Suppressor macrophage treated with lipopolysaccharide for 4 hours (primary cell): ENCODE results near the gene NDUFS6.

ENCODE experiments used
- DNase-seq: peaks from one replicate; pipeline ENCODE4 v3.0.0-alpha.2; 2020

The NDUFS6 gene

DNA sequence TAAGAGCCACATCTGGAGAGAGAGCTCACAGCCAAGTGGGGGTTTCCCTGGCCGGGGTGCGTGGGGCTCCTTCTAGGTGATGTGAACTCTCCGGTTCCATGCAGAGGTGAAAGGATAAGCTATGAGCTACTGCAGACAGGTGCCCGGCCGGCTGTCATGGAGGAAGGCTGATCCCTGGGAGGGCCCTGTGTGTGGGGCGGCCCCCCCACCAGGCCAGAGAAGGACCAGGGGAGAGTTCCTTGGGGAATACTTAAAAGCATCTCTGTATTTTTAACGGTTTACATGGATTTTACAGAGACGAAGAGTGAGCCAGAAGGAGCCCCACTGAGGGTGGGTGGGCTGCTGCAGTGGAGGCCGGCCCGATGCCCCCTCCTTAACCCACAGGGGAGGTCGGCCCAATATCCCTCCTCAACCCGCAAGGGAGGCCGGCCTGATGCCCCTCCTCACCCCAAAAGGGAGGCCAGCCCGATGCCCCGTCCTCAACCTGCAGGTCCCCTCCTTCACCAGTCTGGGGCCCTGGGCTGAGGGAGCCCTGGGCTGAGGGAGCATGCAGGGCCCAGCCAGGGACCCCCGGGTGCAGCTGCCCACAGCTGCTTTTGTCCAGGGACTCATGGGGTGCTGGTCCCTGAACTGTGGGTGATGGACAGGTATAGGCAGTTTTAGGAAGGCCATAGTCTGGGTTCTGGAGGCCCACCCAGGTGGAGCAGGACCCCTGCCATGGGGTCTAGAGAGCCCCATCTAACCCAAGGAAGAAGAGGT, 33.5 kb upstream of the NDUFS6 start:
- no peak for DNase-seq

GRCh38 chr5:1768283-1769000, 32.8 kb upstream of the NDUFS6 start:
- no peak for DNase-seq

DNA sequence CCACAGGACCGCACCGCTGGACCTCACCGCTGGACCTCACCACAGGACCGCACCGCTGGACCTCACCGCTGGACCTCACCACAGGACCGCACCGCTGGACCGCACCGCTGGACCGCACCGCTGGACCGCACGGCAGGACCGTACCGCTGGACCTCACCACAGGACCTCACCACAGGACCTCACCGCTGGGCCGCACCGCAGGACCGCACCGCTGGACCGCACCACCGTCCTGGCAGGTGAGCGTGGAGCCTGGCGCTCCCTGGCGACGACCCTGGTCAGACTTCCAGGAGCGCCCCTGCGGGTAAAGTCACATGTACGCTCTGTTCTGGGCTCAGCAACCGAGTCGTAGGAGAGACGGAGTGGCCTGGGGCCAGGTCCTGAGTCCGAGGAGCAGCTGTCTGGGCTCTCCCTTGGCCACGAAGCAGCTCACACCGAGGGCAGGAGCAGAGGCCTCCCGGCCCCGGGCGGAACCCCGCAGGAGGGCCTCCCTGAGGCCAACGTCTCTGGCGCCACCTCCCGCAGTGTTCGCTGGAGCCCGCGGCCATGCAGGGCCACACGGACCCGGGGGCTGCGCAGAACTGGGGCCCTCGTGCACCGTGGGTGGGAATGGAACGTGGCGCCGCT, 32.1 kb upstream of the NDUFS6 start:
- DNase-seq = no peak

DNA sequence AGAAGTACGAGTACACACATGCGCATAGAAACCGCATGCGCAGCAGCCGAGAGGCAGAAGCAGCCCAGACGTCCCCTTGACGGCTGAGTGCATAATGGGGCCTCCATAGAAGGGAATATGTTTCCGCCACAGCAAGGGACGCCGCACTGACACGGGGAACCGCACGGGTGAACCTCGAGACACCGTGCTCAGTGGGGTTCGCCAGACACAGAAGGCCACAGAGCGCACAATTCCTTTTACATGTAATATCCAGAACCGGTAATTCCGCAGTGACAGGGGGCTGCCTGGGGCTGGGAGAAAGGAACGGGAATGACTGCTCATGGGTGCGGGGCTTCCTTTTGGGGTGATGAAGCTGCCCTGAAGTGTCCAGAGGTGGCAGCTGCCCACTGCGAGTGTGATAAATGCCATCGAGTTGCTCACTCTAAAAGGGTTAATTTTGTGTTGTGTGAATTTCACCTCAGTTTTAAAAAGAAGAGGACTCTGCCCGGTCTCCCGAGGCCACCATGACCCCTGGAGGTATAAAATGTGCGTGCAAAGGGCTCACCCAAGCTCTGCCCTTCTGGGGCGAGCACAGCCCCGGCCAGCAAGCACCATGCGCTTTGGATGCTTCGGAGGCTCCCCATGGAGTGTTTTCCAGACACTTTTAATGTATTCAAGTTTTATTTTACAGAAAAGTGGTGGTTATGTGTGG, 31.3 kb upstream of the NDUFS6 start:
- DNase-seq = no peak

GRCh38 chr5:1770443-1770802, 30.8 kb upstream of the NDUFS6 start:
- DNase-seq = no peak

- DNase-seq = no peak
Observed at GRCh38 chr5:1771149-1772065, 29.8 kb upstream of the NDUFS6 start.

- DNase-seq = no peak
Observed at GRCh38 chr5:1772634-1773033, 28.6 kb upstream of the NDUFS6 start.

- DNase-seq = no peak
Observed at GRCh38 chr5:1776831-1777230, 24.4 kb upstream of the NDUFS6 start.

GRCh38 chr5:1777281-1778137, 23.7 kb upstream of the NDUFS6 start:
- no peak for DNase-seq

- no peak for DNase-seq
Observed at GRCh38 chr5:1778138-1779020, 22.8 kb upstream of the NDUFS6 start.

DNA sequence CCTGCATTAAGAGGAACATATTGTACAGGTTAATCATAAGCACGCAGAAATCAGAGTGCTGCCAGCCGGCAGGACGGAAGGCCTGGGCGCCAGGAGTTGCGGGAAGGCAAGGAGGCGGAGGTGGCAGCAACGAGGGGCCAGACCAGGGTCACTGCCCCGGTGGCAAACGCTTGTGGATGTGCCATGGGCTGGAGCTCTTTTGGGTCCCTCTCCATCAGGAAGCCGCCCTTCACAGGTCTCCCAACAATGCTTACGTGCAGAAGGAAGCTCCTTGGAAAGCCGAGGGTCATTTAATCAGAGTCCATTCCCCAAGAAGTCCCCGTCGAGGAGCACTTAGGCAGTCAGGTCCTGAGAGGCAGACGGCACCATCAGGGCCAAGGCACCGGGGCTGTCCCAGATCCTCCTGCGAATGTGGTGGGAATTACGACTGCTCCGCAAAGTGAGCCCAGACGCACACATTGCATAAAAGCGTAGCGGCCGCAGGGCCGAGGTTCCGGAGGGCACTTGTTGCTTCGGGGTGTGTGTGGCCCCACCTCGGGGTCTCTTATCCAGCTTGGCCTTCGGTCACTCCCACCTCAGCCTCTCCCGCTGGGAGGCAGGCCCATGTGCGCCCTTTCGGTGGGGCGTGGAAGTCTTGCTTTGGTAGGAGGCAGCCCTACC, 22.1 kb upstream of the NDUFS6 start:
- DNase-seq = no peak

GRCh38 chr5:1779782-1780613, 21.2 kb upstream of the NDUFS6 start:
- DNase-seq = no peak

- DNase-seq = no peak
Observed at GRCh38 chr5:1780614-1780930, 20.6 kb upstream of the NDUFS6 start.

GRCh38 chr5:1781107-1781506, 20.1 kb upstream of the NDUFS6 start:
- DNase-seq = no peak

DNA sequence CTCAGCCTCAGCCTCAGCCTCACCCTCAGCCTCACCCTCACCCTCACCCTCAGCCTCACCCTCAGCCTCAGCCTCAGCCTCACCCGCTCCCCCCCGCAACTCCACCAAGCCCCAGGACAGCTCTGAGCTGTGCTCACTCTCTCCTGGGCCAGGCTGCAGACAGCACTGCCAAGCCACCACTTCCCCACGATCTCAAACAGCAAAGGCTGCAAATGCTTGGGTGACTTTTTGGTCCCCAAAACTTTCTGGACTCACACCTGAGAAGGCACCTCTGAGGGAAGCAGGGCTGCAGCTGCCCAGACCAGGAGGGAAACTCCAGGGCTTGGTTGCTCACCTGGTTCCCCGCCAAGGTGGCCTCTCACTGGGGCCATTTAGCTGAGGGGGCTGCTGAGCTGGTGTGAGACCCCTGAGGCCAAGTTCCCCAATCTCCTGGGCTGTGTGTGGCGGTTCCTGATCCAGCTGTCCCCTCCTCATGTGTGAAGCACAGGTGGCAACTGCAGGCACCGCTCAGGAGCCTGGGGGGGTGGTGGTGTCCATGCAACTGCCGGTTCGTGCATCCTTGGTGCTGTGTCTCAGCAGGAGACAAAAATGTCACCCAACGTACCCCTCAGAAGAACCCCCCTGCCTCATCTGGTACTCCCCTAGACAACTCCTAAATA, 19.4 kb upstream of the NDUFS6 start:
- DNase-seq = no peak

DNA sequence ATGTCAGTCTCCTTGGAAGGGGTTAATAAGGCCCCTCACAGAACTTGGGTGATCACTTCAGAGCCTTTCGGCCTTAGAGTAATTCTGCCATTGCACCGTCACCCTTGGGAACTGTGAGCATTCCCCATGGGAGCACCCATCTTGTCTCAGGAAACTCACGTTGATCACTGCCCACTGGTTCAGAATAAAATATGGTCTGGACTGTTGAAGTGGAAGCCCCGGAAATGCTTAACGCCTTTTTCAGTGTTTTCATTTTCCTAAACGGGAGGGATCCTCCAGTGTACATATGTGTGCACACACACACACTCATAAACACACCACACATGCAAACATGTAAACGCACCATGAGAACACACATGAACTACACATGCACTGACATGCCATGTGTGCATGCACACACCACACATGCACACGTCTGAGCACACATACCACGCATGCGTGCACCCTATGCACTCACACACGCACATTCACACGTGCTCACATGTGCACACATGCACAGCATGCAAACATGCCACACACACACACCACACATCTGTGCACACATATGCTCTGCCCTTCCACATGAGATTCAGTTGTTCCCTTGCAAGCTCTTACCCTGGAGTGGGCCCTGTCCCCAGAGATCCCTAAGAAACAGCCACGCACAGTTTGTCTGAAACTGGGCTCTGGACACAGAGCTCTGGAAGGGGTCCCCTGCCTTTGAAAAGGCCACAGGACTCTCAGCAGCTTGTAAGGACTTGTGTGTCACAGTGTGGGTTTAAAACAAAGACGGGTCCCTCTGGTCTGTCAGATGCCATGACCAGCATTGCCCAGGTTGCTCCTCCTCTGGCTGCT, 18.6 kb upstream of the NDUFS6 start:
- DNase-seq = no peak

DNA sequence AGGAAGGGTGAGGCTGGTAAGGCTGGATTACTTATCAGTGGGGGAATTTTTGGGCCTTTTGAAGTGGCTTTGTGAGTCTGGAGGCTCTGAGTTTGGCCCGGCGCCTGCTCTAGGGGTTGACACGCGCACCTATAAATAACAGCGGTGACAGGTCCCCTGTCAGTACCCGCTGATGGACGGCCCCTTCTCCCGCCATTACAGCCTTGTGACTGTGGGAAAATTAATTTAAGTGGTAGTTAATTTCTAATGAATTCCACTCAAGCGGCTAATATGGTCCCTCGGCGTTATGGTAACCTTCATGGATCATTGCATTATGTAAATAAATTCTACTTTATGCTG, 18.0 kb upstream of the NDUFS6 start:
- no peak for DNase-seq
